Measurements from ENCODE around the gene KCTD16.

The KCTD16 gene

DNA sequence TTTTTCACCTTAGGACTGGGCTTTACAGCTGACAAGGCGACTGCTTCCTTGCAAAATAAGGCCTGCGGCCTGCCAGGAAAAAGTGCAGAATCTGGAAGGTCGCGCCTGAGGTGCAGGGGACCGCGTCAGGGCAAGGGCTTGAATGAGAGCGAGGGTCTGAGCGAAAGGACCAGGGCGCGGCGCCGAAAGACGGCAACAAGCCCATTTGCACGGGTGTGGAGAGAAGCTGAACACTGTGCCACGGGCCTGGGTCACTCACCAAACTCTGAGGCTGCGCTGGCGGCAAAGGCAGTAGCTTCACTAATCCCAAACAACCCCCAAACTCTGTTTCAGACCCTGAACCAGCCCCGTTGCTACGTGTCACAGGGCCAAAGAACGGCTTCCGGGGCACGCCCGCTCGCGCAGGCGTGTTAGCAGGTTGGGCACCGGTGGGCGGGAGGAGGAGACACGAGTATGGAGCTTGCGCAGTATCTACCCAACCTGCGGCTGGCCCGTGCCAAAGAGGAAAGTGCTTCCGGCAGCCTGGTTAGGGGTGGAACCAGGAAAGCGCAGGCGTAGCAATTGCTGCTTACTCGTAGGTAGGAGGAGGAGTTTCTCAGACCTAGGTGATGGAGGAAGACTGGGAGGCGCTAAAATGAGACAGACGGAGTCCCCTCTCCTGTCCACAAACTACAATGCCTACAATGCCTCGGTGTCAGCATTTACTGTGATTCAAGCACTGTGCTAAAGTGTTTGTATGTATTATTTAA lies at the start of gene KCTD16, which contains the start of gene YIPF5:
KCTD16 (plus strand) TSS at position 598 of the 749 bp plus-strand sequence.
YIPF5 (minus strand) TSS at position 384 of the 749 bp plus-strand sequence. CDS start 704 bp downstream, outside the sequence.
- DNase-seq: peak; percentile 97

DNA sequence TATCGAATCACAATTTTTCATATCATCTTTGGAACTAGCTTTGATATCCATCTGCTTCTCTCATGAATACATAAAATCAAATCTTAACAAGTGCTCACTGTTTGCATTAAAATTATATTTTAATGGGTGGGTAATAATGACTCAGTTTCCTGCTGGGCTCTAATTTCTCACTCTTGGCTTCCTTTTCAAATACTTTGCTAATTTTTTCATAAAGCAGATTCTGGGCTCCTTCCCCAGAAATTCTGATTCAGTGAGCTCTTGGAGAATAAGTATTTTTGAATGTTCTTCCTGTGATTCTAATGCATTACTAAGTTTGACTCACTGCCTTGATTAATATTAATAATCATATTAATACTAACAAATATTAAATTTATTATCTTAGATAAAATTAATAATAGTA lies 49.1 kb upstream of the KCTD16 start:
- no peak for DNase-seq

DNA sequence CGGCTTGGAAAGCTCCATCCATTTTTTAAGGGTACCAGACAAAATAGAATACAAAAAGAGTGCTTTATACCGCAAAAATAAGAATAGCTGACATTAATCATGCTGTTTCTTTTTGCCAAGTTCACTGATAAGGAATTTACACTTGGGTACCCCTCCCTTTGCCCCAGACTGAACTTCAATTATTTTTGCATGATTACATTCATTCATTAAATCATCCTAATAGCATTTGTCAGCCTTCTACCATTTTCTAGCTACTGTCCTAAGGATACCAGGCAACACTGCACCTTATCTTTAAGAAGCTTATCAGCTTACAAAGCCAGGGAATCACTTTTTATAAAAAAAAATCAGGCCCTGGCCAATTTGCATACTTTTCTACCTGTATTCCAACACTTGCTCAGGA lies 48.6 kb upstream of the KCTD16 start:
- no peak for DNase-seq

DNA sequence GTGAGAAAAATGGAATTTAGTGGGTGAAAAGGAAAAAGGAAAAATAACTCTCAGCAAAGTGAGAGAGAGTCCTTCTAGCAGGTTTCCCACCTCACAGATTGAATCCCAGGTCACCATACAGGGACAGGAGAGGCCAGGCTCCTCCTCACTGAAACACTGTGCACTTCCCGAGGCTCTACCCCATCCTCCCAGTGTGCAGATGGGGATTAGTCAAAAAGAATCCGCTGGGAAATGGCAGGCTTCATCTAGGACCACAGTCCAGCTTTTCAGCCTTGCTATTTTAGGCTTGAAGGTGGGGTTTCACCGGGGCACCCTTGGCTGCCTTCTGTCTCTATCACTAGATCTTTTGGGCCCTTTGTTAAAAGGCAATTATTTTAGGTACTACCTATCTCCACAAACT lies 48.0 kb upstream of the KCTD16 start:
- DNase-seq: no peak

DNA sequence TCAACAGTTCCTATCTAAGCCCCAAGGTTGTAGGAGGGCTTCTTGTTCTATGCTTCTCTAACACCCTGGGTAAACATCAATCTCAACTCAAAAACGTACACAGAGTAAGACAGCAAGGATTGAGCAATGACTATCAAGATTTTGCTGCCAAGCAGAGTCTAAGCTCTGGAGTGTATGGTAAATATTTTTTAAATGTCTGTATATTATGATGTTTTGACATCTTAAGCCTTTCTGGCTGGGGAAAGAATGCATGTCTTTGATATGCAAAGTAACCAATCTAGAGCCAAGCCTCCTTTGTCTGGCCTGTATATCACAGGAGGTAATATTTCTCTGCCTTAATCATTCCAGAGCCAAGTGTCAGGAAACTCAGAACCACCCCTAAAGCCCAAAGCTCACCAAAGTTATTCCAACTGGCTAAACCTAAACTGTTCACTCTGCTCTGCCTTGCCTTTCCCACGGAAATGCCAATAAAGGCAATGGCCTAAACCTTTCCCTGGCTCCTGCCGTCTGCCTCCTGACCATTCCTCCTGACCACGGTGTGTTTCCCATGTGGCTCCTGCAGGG lies 45.4 kb upstream of the KCTD16 start:
- DNase-seq: no peak

DNA sequence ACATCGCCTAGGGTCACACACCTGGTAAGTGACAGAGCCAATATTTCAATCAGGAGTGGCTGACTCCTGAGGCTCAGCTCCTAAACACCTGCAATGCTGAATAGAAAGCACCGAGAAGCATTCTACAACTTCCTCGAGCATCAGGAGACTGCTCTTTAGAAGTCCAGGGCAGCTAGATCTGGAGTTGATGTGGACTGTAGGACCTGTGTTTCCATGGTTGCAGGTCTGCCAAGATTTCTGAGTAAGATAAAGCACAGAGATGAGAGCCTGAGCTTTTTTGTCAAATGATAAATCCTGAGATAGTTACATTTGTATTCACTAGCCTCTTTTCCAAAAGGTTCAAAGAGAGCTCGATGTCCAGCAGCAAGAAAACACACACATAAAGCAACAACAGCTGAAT lies 44.0 kb upstream of the KCTD16 start:
- no peak for DNase-seq

DNA sequence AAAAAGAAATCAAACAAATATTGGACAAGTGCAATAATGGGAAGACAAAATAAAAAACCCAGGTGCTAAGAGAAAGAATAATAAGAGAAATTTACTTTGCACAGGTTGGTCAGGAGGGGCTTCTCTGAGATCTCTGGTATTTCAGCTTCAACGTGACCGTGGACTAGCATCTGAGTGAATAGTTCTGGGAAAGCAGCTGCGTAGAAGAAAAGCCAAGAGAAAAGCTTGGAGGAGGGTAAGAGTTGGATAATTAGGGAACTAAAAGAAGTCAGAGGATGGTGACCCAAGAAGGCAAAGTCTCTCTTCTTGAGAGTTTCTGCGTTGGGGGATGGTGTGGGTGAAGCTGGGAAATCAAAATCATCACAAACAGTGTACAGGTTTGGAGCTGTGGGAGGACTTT lies 41.8 kb upstream of the KCTD16 start:
- no peak for DNase-seq

DNA sequence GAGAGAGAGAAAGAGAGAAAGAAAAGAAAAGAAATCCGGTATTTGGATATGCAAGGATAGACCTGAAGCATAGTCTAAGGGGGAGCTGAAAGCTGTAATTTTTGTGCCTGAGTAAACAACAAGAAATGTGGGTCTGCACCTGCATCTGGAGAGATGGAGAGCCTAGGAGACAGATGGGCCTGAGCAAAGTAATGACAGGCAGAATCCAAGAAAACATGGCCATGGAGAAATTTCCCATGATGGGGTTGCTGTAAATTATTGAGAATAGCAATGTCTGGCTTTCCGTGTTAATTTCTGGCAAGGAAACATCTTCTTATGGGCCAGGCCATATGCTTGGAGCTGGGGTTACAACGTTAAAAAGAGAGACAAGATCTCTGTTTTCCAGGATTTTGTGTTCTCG lies 40.4 kb upstream of the KCTD16 start:
- peak; percentile 33 for DNase-seq

DNA sequence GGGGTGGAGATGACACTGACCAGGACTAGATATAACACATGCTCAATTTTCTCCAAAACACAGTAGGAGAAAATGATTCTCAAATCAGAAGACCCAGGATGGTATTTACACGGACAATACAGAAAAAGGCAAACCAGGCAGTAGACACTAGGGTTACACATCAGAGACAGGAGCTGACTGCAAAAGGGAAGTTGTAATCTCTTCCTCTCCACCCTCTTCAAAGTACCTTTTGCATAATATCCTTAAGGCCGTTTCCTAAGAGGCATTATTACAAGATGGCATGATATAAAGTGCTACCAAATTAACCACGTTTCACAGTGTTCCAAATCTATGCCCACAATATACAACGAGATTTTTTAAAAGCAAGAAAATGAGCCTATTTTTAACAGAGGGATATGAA lies 39.4 kb upstream of the KCTD16 start:
- DNase-seq: no peak

DNA sequence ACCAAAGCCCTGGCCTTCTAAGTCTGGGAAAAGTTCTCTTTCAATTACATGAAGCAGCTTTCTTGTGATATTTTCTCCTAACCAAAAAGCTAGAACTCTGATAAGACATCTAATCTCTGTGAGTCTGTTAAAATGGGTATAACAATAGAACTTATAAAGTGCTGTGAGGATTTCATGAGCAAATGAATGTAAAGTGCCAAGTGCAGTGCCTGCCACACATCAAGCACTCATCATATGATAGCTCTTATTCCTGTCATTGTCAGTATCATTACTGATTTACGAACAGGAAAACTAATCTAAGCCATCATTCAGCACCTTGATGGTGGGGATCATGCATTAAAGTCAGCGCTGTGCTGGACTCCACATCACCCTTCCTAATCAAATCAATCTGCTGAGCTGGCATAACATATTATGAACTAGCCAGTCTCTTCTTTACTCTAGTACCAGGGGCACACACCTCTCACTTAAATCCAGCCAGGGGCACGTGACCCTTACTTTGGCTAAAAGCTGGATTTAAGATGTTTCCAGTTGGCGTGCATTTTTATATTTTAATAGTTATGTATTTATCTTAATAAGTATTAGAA lies 37.5 kb upstream of the KCTD16 start:
- DNase-seq: no peak

DNA sequence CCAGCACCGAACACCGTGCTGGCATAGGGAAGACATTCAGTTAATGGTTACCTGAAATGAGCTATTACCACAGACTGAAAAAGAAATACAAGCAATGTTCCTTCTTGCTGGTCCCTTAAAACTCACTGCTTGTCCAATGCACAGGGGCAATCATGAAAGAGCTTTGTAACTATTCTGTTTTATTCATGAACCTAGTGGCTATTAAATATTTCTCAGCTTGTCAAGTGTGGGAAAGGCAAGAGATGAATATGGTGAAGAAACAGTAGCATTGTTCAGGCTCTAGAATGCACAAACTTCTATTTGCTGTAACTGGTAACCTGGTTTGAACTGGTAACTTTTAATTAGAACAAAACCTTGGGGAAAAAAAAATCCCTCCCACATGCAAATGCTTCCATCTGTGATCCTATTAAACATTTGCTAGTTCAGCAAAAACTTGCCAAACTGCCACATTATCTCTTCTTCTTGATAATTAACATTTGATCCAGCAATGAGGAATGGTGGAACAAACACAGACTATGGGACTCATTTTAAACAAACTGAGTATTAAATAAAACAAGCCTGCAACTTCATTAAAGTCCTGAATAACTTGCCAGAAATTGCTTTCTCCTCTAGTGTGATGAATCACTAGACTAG lies 36.4 kb upstream of the KCTD16 start:
- no peak for DNase-seq

DNA sequence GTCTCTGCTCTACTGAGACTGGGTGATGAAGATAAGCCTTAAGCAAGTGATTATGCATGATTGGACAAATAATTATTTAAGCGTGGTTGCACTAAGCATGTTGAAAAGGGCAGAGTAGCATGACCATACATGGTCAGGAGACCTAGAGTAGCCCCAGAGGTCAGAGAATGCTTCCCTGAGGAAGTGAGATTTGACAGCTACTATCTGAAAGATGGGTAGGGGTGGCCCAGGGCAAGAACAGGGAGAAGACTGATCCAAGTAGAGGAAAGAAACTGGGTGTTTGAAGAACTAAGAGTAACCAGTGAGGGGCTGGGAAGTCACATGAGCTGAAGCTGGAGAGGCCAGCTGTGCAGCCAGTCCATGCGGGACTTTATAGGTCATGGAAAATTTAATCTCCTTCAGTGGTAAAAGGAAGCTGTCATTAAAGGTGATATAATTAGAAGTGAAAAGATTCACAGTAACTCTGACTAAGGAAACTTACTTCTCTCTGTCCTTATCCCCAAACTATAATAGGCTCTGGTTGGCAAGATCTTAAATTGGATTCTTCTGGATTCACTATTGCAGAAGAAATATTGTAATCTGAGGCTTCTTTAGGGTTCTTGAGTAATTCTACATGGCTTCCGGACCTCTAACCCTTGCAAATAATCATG lies 35.4 kb upstream of the KCTD16 start:
- no peak for DNase-seq

DNA sequence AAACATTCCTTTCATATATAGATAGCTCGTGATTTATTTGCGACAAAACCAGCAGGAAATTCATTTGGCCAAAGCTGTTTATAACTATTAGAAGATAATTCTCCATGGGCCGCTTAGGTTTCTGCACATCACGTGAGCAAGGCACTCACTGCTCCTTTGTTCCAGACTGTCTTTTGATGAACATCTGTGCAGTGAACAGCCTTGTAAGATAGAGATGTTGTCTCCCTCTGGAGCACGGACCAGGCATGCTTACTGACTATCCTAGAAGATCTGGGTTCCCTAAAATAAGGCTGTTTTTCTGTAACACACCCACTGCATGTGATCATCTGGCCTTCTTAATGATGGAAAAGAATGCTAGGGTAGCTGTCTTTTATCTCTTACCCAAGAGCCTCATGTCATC lies 31.1 kb upstream of the KCTD16 start:
- peak; percentile 51 for DNase-seq

DNA sequence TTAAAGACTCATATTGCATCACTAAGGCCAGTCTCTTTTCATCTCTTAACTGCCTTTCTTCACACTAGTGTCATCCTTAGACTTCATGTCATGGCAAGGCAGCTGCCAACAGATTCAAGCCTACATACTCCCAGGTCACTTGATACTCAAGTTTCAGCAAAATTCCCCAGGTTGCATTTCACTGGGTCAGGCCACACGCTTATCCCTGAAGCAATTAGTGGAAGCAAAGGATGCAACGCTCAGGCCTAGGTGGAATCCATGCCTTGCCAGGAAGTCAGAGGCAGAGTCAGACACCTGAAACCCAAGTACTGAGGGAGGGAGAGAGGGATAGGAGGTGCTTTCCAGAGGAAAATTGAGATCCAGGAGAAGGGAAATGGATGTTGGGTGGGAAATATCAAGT lies 29.1 kb upstream of the KCTD16 start:
- DNase-seq: no peak

DNA sequence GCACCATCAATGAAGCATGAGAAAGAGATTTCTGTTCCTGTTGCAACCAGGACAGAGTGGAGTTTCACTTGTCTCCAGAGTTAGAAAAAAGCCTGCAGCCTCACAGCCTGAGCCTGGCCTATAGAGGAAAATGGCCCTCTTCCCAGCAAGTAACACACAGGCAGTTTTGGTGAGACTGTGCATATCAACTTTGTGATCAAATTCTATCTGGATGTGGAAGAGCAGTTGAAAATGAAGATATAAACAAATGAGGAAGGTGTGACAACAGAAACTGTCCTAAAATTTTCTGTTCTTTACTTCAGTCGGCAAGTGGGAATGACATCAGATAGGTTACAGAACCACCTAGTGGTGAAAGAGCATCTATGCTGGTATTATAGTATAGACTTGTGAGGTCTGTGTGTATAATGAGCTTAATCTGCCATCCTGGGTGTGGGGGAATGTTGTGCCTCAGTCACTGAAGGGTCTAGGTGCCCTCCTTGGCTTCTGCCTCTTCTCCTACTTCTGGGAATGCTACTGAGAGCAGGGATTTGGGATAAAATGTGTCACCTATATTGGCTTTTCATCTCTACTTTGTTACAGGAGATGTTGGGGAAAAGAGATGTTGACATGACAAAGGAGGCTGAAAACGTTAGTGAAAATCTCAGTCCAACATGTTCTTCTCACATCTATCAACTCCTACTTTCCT lies 28.4 kb upstream of the KCTD16 start:
- DNase-seq: no peak

DNA sequence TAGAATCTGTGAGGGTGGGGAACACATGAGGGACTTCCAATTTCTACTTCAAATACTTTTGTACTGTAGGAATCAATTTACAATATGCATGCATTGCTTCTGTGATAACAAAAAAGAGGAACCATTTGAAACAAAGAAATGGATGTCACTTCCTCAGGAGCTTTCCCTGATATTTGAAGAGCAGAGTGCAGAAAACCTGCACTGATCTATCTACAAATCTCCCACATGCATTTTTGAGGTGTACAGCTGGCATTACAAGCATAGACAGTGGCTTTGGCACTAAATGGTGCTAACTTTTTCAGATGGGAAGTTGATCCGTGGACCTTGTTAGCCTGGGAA lies 27.9 kb upstream of the KCTD16 start:
- DNase-seq: no peak

DNA sequence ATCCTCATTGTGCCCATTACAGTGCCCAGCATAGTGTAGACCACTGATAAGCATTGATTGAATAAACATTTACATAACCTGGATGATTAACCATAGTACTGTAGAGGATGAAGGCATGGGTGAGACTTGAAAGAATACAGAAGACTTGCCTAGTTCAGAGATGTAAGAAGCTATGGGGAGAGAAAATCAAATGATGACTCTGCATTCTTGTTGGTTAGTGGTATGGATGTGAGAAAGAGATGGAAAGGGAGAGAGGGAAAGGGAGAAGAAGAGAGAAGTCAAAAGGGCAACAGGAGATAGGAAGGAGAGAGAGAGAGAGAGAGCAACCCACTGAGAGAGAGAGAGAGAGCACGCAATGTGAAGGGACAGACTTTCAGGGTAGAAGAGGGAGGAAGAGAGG lies 27.0 kb upstream of the KCTD16 start:
- no peak for DNase-seq

DNA sequence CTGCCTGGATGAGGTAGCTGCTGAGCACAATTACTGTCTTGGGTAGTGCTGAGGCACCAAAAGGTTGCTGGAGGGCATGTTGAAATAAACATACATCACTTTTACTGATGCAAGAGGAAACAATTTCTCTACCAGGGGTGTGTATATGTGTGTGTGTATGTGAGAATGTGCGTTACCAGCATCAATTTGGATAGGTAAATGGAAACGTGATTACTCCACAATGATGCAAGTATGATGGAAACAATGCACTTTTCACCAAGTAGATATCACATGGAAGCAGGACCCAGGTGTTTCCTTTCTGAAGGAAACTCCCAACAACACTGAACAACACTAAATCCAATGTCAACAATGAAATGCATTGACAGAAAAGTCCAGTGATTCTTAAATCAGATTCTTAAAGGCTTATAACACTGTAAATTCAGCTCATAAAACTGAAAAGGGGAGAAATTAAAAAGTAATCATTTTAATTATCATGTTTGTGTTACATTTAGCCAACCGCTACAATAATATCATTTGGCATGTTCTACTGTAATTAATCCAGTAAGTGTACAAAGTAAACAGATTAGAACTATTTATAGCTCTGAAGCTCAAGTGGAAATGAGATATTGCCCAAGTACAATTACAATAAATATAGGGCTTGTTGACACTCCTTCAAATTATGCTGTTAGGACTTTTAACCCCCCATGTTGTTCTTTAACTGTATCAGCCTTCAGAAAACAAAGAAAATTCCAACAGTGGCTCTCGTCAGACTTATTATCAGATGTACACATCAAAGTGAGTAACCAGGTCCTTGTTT lies 25.5 kb upstream of the KCTD16 start:
- no peak for DNase-seq

DNA sequence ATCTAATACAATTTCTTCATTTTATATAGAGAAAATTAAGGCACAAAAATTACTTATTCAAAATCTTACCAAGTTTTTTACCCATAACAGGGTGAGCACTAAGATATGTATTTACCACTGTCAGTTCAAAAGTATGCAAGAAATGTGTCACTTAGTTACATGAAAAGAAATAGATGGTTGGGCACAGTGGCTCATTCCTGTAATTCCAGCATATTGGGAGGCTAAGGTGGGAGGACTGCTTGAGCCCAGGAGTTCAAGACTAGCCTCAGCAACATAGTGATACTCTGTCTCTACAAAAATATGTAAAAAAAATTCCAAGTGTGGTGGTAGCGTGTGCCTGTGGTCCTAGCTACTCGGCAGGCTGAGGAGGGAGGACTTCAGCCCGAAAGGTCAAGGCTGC lies 19.6 kb upstream of the KCTD16 start:
- no peak for DNase-seq

DNA sequence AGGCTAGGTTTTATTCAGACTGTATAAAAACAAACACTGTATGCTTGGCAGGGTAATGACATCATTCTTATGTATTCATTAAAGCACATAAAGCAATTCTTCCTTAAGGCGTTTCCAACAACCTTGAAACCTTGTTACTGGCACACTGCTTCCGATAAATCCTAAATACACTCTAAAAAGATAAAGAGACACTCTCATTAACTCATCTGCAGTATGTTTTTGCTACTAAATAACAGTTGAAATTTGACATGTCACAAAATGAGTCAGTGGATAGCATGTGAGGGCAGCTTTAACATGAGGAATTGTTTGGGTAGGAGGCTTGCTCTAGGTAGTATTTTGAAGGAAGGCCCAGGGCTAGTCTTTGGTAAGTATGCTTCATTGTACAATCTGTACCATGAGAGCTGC lies 13.9 kb upstream of the KCTD16 start:
- DNase-seq: no peak

DNA sequence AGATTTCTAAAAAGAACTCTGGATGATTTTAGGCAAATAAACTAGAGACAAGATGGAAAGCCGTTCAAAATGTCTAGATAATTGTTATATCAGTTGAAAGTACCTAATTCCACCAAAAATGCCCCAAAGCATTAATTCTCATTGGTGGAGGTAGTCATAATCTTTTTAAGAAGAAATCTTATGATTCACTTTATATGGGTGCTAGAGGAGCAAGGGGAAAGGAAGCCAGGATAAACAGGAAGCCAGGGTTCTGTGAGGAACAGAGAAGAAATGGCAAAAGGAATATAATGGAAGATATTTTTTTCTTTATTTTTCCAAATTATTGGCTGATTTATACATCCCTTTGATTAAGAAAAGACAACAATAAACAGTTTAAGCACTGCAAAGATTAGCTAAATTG lies 8.0 kb upstream of the KCTD16 start:
- no peak for DNase-seq

DNA sequence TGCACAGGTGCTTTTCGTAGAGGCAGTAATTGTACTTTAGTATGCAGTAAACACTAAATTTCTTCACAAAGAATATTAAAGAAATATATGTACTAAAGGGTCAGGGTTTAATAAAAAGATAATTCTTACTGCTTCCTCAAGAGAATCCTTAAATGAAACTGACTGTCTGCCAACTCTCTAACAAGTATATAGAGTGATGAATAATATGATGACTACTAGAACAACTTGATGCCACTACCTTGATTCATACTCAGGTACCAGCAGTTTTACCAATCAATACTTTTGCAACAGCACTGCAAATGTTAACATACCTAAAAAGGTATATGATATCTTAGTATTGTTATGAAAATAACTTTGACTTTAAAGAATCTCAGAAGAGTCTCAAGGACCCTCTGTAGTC lies 4.0 kb upstream of the KCTD16 start:
- no peak for DNase-seq

Measured in left hindlimb (tissue), 1 donor.